HG02840 (cell line): Measurements from ENCODE around the gene IRF5.
"Not testable (repeated sequence)": the region's sequence is repeated elsewhere in the genome, so short reads cannot be mapped to it uniquely, and the experiment has no call there.

Source experiments
- ATAC-seq: cut with Tn5 transposase; IDR thresholded peaks from one replicate; pipeline ENCODE4 v1.9.1; 2021; ENCODE audit warnings: mild to moderate bottlenecking, moderate library complexity, moderate number of reproducible peaks; ENCODE audit not compliant: unreplicated experiment, low FRiP score

The IRF5 gene

DNA sequence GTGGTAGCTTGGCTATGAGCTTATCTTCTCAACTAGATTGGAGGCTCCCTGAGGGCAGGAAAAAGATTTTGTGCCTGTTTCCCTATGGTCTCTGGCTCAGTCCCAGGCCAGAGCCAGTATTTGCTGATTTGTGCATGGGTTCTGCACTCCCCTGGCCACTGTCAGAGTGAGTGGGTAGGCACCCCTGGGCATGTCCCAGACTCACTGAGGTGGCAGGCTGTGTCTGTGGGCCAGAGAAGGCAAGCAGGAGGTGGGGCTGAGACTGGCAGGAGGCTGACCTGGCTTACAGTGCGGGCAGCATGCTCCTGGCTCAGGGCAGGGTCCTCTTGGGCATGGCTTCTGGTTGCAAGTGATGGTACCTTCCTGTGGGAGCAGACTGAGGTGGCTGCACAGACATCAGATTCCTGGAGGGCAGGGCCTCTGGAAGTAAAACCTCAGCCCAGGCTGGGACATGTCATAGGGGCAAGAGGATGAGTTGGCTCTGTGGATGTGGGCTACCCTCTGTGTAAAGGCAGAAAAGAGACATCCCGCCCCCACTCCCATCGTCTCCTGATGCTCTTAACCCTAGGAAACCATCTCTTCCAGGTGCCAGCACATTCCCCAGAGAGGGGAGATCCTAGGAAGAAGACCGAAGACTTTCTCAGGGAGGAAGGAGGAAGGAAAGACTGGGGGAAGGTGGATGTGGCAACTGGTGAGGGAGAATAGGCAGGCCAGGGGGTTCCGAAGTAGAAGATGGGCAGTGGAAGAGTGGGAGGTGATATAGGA is 31.5 kb upstream of the IRF5 start:
- no peak for ATAC-seq

DNA sequence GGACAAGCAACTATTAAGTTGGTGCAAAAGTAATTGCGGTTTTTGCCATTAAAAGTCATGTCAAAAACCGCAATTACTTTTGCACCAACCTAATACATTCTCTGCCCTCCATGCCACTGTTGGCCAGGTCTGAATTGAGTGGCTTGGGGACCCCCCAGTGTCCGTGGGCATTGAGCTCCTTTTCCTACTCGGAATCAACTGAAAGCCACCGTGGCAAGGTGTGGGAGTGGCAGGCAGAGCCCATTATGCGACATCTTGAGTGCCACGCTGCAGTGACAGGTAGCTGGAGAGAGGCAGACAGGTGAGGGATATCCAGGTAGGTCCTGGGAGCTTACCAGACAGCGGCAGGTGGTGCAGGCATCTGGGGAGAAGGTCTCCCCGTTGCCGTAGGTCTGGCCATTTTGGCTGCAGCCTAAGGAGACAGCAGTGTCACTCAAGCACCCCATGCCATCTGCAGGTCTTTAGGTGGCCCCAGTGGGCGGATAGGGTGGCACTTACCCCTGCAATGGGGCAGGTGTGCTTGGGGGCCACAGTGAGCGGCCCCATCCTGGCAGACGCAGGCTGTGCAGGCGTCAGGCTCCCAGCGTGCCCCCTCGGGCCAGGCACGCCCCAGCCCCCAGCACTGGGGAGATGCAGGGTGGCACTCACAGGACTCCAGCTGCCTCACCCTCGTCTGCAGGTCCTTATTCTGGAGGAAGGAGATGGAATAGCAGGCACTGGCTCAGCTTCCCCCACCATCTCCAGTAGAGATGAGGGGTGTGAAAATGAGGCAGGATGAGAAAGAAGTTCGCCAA is 30.8 kb upstream of the IRF5 start:
- ATAC-seq, result no peak

GRCh38 chr7:128908750-128909624 is 28.7 kb upstream of the IRF5 start:
- no peak for ATAC-seq

GRCh38 chr7:128909625-128910568 is 27.8 kb upstream of the IRF5 start:
- ATAC-seq, result no peak

DNA sequence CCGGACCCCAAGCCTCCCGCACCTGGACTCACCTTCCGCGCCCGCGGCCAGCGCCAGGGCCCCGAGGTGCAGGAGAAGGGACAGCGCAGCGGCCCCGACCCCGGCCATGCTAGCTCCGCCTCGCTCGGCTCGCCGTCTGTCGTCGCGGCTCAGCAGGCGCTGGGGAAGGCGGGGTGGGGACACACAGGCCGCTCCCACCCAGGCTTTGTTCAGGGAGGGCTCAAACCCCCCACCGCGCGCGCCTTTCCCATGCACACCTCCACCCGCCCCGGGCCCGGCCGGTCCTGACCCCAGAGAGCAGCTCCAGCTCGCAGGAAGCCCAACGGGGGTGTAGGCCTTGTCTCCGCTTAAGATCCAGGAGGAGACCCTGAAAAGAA is 27.2 kb upstream of the IRF5 start, which contains the start of gene KCP:
TSS of gene KCP (minus strand) at position 141 of the 377 bp plus-strand sequence. CDS start at position 108, 33 bp downstream.
- no peak for ATAC-seq

DNA sequence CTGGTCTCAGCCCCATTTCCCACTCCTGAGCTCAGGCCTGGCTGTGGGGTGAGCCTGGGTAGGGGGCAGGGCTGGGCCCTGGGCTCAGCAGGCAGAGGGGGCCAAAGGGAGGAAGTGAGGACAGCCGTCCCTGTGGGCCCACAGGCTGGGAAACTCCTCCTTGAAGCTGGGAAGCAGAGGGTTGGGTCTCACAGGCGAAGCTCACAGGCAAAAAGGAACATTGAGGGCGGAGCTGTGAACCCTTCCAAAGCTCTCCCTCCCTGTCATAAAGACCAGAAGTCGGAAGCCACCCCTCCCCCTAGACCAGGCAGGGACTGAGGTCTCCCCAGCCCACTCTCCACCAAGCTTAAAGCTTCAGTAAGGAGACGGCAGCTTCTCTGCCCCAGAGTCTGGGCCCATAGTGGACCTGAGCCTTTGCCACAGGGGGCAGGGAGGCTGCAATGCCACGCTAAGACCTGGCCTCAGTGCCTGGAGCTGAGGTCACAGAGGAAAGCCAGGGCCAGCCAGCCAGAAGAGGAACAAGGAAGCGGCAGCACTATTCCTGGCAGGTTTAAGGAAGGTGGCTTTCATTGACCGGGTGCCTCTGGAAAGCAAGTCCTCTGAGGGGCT is 26.2 kb upstream of the IRF5 start:
- ATAC-seq, result no peak

DNA sequence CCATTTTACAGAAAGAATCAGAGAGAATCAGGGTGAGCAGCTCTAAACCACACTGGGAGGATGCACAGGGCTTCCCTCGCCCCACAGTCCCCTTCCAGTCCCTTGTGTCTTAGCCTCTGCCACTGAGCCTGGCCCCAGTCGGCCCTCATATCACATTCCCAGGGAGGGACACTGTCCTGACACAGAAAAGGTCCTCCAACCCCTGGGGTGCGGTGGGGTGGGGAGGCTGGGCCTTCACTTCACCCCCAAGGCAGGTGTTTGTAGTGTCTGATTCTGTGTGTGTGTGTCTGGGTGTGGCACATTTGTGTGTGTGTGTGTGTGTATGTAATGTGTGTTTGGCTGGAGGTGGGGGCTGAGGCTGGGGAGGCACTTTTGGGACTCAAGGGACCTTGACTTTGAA is 25.4 kb upstream of the IRF5 start:
- no peak for ATAC-seq

DNA sequence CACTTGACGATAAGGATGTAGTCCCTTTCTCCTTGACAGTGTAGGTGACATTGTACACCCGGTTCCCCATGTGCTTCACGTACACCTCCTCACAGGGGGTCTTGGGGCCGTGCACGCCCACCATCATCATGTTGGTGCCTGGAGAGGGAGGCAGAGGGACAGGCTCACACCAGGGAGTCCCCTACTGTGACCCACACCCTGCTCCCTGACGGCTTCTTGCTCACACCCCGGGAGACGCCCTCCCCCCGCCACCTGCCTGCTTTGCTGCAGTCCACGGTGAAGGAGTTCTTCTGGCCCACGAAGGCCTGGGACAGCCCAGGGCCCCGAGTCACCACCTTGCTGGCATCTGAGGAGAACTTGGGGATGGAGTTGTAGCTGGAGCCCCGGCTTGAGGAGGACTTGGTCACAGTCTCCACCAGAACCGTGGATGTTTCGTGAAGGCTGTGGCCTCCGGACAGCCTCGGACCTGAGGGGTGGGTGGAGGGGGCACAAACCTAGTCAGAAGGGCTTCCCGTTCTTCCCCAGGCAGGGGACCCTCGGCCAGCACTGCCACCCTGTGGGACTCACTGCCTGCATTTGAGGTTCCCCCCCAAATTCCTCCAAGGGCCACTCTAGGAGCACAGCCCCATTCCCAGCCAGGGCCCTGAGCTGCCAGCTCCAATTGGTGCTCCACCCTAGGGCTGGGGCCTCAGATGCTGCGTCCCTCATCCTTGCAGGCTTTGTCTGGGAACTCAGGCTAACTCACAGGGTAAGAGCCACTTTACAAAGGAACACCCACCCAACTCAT is 24.8 kb upstream of the IRF5 start:
- not testable (repeated sequence) for ATAC-seq

- no peak for ATAC-seq
Observed at GRCh38 chr7:128913870-128914565, 23.7 kb upstream of the IRF5 start.

DNA sequence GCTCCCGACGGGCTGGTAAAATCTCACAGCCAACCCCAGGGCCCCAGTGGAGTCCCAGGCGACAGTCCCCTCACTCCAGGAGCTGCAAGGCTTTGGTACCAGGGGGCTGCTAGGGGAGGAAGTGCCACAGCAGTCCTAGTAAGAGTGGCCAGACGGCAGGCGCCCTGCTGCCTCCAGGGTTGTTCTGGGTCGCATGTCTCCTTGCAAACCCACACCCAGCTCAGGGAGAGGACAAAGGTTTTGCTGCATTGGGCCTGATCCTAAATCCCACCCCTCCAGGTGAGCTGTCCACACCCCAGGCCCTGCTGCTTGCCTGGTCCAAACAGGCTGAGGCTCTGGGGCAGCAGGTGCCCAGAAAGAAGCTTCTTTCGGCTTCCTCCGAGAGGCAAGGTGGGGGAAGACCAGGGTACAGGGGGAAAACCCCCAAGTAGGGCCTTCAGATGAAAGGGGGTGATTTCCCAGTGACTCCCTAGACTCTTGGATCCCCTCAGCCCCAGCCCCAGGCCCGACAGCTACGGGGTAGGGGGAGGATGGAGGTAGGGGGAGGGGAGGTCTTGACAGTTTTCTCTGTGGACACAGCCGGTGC is 23.1 kb upstream of the IRF5 start:
- no peak for ATAC-seq

DNA sequence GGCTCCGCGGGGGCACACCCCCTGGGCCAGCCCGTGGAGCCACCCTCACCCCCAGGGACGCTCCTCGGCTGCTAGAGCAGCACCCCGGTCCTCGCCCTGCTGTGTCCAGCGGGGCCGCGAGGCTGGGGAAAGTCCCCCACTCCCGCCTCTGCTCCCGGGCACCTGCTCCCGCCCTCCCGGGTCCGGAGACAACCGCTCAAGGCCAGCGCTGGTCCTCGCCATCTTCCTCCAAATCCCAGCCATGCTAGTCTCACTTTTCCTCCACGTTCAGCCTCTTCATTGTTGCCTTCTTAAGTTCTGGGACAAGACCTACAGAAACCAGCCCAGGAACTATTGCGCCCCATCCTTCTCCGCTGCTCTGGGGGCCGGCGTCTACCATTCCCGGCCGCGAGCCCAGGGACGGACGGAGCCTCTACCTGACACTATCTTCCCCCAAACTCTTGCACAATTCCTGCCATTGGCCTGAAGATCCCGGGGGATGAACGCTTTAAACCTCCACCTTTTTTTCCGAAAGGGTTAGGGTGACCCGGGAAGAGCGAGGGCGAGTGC is 22.4 kb upstream of the IRF5 start:
- no peak for ATAC-seq

DNA sequence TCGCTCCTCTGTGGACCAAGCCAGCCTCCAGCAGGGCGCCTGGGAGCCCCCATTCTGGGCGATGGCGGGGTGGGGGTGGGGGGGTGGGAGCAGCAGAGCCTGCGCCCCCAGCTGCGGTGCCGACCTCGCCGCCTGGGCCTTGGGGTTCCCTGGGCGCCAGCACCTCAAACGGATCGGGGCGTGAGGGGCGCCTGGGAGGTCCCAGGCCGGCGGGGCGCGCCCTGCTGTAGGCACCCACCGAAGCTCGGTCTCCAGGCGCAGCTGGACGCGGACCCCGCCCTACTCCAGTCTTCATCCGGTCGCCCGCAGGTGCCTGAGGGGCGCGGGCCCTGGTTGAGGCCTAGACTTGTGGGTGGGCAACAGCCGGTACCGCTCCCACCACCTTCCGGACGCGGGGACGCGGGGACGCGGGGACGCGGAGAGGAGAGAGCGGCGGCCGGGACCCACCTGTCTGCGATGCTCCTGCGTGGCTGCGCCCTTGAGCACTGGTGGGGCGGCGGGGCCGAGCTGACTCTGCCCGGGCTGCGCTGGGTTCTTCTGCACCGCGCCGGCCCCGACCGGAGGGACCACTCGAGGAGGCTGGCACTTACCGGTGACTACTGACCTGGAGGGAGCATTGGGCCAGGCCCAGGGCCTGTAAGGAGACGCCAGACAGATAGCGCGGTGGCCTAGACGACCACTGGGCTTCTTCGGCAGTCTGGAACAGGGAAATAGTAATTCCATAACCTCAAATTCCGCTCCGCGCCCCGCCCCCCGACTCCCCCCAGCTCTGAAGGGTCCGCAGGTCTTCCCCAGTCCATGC is 21.7 kb upstream of the IRF5 start:
- no peak for ATAC-seq

DNA sequence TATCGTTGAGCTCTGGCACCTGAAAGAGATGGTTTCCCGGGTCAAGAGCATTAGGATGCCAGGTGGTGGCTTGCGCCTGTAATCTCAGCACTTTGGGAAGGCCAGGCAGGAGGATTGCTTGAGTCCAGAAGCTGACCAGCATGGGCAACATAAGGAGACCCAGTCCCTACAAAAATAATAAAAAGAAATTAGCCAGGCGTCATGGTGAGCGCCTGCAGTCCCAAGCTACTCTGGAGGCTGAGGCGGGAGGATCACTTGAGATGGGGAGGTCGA is 21.1 kb upstream of the IRF5 start:
- no peak for ATAC-seq

GRCh38 chr7:128917122-128917521 is 20.6 kb upstream of the IRF5 start:
- ATAC-seq, result no peak

DNA sequence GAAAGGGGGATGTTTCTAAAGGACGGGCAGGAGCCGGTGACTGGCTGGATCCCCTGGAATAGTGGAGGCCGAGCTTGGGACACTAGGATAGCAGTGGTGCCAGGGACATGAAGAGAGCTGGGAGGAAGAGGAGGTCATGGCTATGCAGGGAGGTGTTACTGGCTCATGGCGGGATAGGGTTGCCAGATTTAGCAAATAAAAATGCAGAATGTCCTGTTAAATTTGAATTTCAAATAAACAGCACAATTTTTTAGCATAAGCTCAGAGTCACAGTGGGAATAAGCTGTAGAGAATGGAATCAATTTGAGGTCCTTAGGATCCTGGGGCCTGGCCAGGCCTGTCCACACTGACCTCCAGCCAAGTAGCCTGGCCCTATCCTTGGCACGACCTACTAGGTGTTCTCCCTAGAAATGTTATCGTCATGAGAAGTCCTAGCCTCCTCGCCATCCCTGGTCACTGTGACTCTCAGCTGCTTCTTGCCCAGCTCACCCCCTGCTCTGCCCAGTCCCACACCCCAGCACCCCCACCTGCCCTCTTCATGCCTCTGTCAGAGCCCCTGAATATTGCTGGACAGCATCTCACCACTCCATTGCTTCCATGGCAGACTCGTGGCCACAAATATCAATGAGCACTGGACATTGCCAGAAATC is 19.6 kb upstream of the IRF5 start:
- ATAC-seq, result no peak

GRCh38 chr7:128919241-128919640 is 18.5 kb upstream of the IRF5 start:
- no peak for ATAC-seq
